ENCODE results near the gene JUND.

JUND gene

DNA sequence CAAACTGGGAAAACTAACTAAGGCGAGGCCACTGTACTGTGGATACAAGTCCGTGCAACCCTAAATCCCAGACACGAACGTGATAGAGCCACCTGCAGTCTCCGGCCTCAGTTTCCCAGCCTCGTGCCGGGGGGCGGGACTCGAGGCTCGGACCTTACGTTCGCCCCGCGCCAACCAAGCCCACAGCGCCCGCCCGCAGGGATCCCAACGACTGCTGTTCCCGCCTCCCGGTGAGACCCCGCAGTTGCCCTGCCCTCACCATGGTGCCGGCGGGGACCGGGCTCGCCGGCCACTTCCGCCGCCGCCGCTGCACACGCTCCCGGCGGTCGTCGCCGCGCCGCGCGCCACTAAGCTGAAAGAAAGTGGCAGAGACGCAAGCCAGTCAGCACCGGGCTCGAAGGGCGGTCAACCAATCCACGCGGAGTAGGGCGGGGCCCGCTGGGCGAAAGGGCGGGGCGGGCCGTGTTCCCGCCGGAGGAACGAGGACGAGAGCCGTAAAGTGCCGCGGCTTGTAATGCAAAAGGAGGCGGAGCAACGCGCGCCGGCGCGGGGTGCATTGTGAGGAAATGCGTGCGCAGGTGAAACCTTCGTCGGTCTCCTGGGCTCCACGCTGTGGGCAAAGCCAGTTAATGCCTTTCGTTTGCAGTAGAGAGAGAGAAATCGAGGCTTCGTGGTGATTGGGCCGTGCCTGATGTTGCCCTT lies 41.5 kb upstream of the JUND start, which contains the start of gene LSM4:
LSM4 (minus strand) TSS at position 318 of the 702 bp plus-strand sequence; CDS start at position 262, 56 bp downstream.
- peak within 1 kb of the TSS; percentile 97 to 99 (median 99) for H3K27ac Mint-ChIP-seq
- peaks cover 4% of the 10 kb centered on the region for H3K36me3 Mint-ChIP-seq (ENCODE audit: low read depth)
- TF ChIP-seq, protein P1, sequence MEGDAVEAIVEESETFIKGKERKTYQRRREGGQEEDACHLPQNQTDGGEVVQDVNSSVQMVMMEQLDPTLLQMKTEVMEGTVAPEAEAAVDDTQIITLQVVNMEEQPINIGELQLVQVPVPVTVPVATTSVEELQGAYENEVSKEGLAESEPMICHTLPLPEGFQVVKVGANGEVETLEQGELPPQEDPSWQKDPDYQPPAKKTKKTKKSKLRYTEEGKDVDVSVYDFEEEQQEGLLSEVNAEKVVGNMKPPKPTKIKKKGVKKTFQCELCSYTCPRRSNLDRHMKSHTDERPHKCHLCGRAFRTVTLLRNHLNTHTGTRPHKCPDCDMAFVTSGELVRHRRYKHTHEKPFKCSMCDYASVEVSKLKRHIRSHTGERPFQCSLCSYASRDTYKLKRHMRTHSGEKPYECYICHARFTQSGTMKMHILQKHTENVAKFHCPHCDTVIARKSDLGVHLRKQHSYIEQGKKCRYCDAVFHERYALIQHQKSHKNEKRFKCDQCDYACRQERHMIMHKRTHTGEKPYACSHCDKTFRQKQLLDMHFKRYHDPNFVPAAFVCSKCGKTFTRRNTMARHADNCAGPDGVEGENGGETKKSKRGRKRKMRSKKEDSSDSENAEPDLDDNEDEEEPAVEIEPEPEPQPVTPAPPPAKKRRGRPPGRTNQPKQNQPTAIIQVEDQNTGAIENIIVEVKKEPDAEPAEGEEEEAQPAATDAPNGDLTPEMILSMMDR (IDR thresholded peaks at IDR 0.05; ENCODE audit: unreplicated experiment in 3 of 3) = peak in 1 of 3 experiments; percentile 15
- peak within 1 kb of the TSS; percentile 83 to 96 (median 88) for H3K4me3 Mint-ChIP-seq
- H3K9me3 Mint-ChIP-seq = no peaks in the 10 kb centered on the region
- peaks cover 28% of the 10 kb centered on the region for H3K4me1 Mint-ChIP-seq
- no peaks in the 10 kb centered on the region for H3K27me3 Mint-ChIP-seq (ENCODE audit: low read depth)

DNA sequence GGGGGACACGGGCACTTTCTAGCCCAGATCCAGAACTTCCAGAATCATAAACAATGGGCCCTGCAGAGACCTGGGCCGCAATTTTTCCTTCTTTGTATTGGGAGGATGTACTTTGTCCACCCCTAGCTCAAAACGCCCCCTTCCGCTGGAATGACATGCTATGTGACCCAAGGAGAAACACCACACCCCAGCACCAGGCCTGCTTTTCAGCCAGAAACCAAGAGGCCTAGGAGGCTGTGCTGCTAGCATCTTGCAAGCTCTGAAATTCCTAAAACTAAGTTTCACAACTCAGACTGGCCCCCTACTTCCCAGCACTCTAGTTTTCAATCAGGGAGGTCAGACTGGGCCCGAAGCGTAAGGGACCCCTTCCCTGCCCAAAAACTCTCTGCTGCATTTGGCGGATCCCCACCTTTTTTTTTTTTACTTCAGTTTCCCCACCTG lies 40.9 kb upstream of the JUND start:
- Mint-ChIP-seq H3K36me3 (ENCODE audit: low read depth) (peaks cover 4% of the 10 kb centered on the region), H3K27ac (peak overlapping the region; percentile 97 to 99 (median 99)), H3K4me1 (peaks cover 28% of the 10 kb centered on the region), H3K4me3 (peak overlapping the region; percentile 83 to 96 (median 88)), H3K27me3 (ENCODE audit: low read depth) (no peaks in the 10 kb centered on the region), H3K9me3 (no peaks in the 10 kb centered on the region)
- TF ChIP-seq, protein P1 (IDR thresholded peaks at IDR 0.05; ENCODE audit: unreplicated experiment in 3 of 3) = no peak

DNA sequence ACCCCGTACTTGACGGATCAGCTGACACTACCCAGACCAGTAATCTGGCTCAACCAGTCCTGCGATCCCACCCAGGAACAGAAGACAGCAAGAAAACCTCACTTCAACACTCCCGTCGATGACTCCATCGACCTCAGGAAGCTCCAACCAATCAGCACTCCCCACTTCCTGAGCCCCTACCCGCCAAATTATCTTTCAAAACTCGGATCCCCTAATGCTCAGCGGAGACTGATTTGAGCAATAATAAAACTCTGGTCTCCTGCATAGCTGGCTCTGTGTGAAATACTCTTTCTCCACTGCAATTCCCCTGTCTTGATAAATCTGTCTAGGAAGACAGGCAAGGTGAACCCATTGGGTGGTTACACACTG lies 40.3 kb upstream of the JUND start:
- peaks cover 4% of the 10 kb centered on the region for H3K36me3 Mint-ChIP-seq (ENCODE audit: low read depth)
- peak overlapping the region; percentile 97 to 99 (median 99) for H3K27ac Mint-ChIP-seq
- peaks cover 28% of the 10 kb centered on the region for H3K4me1 Mint-ChIP-seq
- no peaks in the 10 kb centered on the region for H3K27me3 Mint-ChIP-seq (ENCODE audit: low read depth)
- TF ChIP-seq, protein P1 (IDR thresholded peaks at IDR 0.05; ENCODE audit: unreplicated experiment in 3 of 3) = no peak
- H3K9me3 Mint-ChIP-seq = no peaks in the 10 kb centered on the region
- H3K4me3 Mint-ChIP-seq = peak overlapping the region; percentile 83 to 96 (median 88)

DNA sequence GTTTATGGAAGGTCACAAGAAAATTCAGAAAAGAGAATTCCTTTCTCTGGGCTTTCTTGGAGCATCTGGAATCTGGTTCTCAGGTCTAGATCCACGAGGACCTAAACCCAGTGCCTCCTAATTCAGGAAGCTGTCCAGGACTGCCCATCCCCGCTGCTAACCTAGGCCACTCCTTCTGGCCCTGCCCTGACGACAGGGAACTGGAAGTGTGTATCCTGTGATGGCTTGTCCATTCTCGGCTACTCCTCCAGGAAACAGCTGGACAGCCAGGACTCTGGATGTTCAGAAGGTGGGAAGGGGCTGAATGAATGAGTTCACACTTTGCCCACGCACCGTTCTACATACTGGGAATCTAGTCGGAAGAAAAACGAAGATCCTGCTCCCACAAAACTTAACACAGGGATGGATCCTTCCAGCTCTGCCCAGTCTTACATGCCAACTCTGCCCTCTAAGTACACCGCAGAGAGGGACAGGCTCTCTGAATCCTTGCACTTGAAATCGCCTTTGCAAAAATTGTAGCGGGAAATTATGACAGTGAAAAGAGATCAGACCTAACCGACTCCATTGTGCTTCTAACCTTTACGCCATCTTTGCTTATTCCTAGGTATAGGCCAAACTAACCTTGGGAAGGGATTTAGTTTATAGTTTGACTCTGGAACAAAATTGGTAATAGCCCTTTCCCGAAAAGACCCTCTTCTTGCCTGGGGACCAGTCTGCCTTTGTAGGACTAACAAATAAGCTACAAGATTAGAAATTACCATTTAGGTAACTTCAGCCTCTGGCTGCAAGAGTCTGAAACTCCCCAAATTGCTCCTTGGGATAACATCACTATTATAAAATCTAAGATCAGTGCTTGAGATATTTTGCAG lies 39.7 kb upstream of the JUND start:
- H3K27ac Mint-ChIP-seq = peak overlapping the region; percentile 97 to 99 (median 99)
- TF ChIP-seq, protein P1 (IDR thresholded peaks at IDR 0.05; ENCODE audit: unreplicated experiment in 3 of 3) = no peak
- no peaks in the 10 kb centered on the region for H3K27me3 Mint-ChIP-seq (ENCODE audit: low read depth)
- H3K4me1 Mint-ChIP-seq = peaks cover 28% of the 10 kb centered on the region
- no peaks in the 10 kb centered on the region for H3K9me3 Mint-ChIP-seq
- H3K36me3 Mint-ChIP-seq (ENCODE audit: low read depth) = peaks cover 4% of the 10 kb centered on the region
- H3K4me3 Mint-ChIP-seq = peak overlapping the region; percentile 83 to 96 (median 88)

DNA sequence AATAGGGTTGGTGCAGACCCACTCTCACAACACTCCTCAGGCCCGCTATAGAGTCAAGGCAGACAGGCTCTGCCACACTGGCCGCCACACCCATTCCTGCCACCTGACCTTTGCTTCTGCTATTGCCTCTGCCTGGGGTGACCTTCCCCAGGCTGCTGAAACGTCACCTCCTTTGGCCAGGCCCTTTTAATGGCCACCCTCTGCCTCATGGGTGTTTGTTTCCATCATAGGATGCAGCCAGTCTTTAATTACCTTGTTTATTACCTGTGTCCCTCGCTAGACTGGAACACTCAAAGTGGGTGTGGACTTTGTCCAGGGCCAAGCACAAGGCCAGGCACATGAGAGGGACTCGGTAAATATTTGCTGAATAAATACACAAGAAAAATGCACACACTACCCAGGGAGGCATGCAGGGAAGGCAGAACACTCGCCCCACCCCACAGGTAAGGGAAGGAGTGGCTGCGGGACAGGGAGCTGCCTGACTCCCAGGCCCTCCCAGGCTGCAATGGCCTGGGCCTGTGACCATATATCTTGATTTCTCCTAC lies 38.2 kb upstream of the JUND start:
- Mint-ChIP-seq H3K4me3 (peak overlapping the region; percentile 56 to 67 (median 61)), H3K36me3 (ENCODE audit: low read depth) (peaks cover 8% of the 10 kb centered on the region), H3K9me3 (no peaks in the 10 kb centered on the region), H3K27me3 (ENCODE audit: low read depth) (no peaks in the 10 kb centered on the region), H3K4me1 (peaks cover 28% of the 10 kb centered on the region), H3K27ac (peak overlapping the region in 2 of 3 experiments; percentile 56 to 74)
- TF ChIP-seq, protein P1 (IDR thresholded peaks at IDR 0.05; ENCODE audit: unreplicated experiment in 3 of 3) = no peak

Data from nephron (organoid).